GM18505 (cell line): Measurements from ENCODE around the gene SIM2.

Experiments used
- ATAC-seq: cut with Tn5 transposase; IDR thresholded peaks from one replicate; pipeline ENCODE4 v1.9.1; 2021; ENCODE audit not compliant: unreplicated experiment
- POLR2A ChIP-seq: IDR thresholded peaks from 4 replicates; pipeline ENCODE4 v1.6.1; 2011; ENCODE audit warnings: borderline replicate concordance; ENCODE audit not compliant: insufficient read depth, insufficient read length; ENCODE audit errors: extremely low read depth

SIM2 gene

GRCh38 chr21:36707763-36708285, 8.9 kb downstream of the SIM2 start:
- no peak for ATAC-seq
- TF ChIP-seq POLR2A, result no peak

GRCh38 chr21:36708286-36709029, 9.5 kb downstream of the SIM2 start:
- no peak for TF ChIP-seq POLR2A
- no peak for ATAC-seq

GRCh38 chr21:36709030-36709867, 10.3 kb downstream of the SIM2 start:
- no peak for ATAC-seq

GRCh38 chr21:36709868-36710728, 11.2 kb downstream of the SIM2 start:
- ATAC-seq, result no peak

More at GRCh38 chr21:36709030-36709867, 10.3 kb downstream of the SIM2 start:
- TF ChIP-seq POLR2A, result no peak

GRCh38 chr21:36710729-36711048, 11.8 kb downstream of the SIM2 start:
- ATAC-seq, result no peak
- TF ChIP-seq POLR2A, result no peak

More at GRCh38 chr21:36709868-36710728, 11.2 kb downstream of the SIM2 start:
- no peak for TF ChIP-seq POLR2A

GRCh38 chr21:36713746-36714145, 14.8 kb downstream of the SIM2 start:
- no peak for ATAC-seq
- TF ChIP-seq POLR2A, result no peak

- no peak for TF ChIP-seq POLR2A
- no peak for ATAC-seq
Measured at GRCh38 chr21:36716387-36716786, 17.5 kb downstream of the SIM2 start.

GRCh38 chr21:36716836-36717235, 17.9 kb downstream of the SIM2 start:
- no peak for TF ChIP-seq POLR2A
- ATAC-seq, result no peak

- ATAC-seq, result no peak
- TF ChIP-seq POLR2A, result no peak
Measured at GRCh38 chr21:36717976-36718375, 19.1 kb downstream of the SIM2 start.

- no peak for ATAC-seq
- no peak for TF ChIP-seq POLR2A
Measured at GRCh38 chr21:36718951-36719501, 20.1 kb downstream of the SIM2 start.

GRCh38 chr21:36719614-36720013, 20.7 kb downstream of the SIM2 start:
- TF ChIP-seq POLR2A, result no peak
- ATAC-seq, result no peak

- no peak for TF ChIP-seq POLR2A
- ATAC-seq, result no peak
Measured at GRCh38 chr21:36721817-36722216, 22.9 kb downstream of the SIM2 start.
